K562 (cell line): ENCODE results near the gene VPS13D. TPM values are rescaled to one million over a fixed set of nuclear protein-coding genes. Genes with fewer than 3 reads are reported as not detected.

ENCODE experiments used
- ATAC-seq: fragments of 200-7000 bp; cut with Tn5 transposase; 3 replicates; pipeline ENCODE4 v1.9.1; 2020; ENCODE audit warnings: moderate library complexity
- BruUV-seq: library from RNA; stranded (reverse); fragments of 400-500 nt; replicated peaks from 2 replicates; lab custom pipeline; 2021; lab: Mats Ljungman, UMichigan
- CTCF ChIA-PET: fragments of 300-600 bp; formaldehyde crosslinking; extraction: SDS; loops from one replicate; lab custom pipeline; 2021; ENCODE audit warnings: low intra/inter-chr PET ratio; lab: Yijun Ruan, JAX
- POLR2A ChIA-PET: fragments of 300-600, 350-650 bp; sonication (Branson Sonifier 250); formaldehyde crosslinking; extraction: SDS; loops from one replicate; lab custom pipeline; 2021; ENCODE audit warnings: antibody characterized with exemption, inconsistent platforms; lab: Yijun Ruan, JAX
- DNase-seq, 4 experiments: peaks; one replicate each; pipeline versions ENCODE4 v3.0.0 to v3.0.0-alpha.2; 2011 to 2018; ENCODE audit warnings: low spot score in 3 of 4, mixed read lengths in 3 of 4; ENCODE audit errors: extremely low read depth in 1 of 4
- FAIRE-seq: peaks from 2 replicates; lab custom pipeline; 2011; peaks lifted over from hg19 to GRCh38; lab: Jason Lieb, UNC
- H2AFZ ChIP-seq: 2 replicates; pipeline ENCODE4 v1.6.0; 2011; ENCODE audit warnings: low read depth, low read length, control low read depth, inconsistent platforms
- H3K27ac ChIP-seq: fragments of 200-600 bp; 3 replicates; pipeline ENCODE4 v1.8.0; 2011; ENCODE audit warnings: low read depth, mild to moderate bottlenecking, control low read depth, inconsistent platforms, low read length, moderate library complexity, mixed read lengths; ENCODE audit errors: extremely low read depth
- H3K27me3 ChIP-seq, 2 experiments: fragments of 300-600 bp in 1 of 2; 2 replicates in 1 of 2; 3 replicates in 1 of 2; pipeline versions ENCODE4 v1.6.0 to v1.8.0; 2011; ENCODE audit warnings: inconsistent platforms in 2 of 2, low read length in 2 of 2, mild to moderate bottlenecking in 1 of 2, mixed read lengths in 1 of 2, moderate library complexity in 1 of 2; ENCODE audit not compliant: control insufficient read depth in 2 of 2, insufficient read depth in 2 of 2
- H3K36me3 ChIP-seq: fragments of 300-600 bp; 3 replicates; pipeline ENCODE4 v1.8.0; 2011; ENCODE audit warnings: mild to moderate bottlenecking, low read length, inconsistent platforms; ENCODE audit not compliant: control insufficient read depth, insufficient read depth
- H3K4me1 ChIP-seq, 2 experiments: fragments of 200-600 bp in 1 of 2; replicated peaks in 1 of 2; 2 replicates in 1 of 2; 3 replicates in 1 of 2; pipeline versions ENCODE4 v1.5.1 to v1.8.0; 2011; ENCODE audit warnings: inconsistent platforms in 2 of 2, low read length in 2 of 2, mild to moderate bottlenecking in 1 of 2, mixed read lengths in 1 of 2, moderate library complexity in 1 of 2; ENCODE audit not compliant: control insufficient read depth in 2 of 2, insufficient read depth in 2 of 2
- H3K4me2 ChIP-seq: 2 replicates; pipeline ENCODE4 v1.6.1; 2011; ENCODE audit warnings: low read length, control low read depth, inconsistent platforms, mixed read lengths; ENCODE audit not compliant: insufficient read depth
- H3K4me3 ChIP-seq: fragments of 200-600 bp; sonication (generic), shearing (Covaris generic); 2 replicates; pipeline ENCODE4 v1.5.1; 2016; ENCODE audit warnings: control low read depth, inconsistent platforms
- H3K79me2 ChIP-seq: fragments of 200-600 bp; 3 replicates; pipeline ENCODE4 v1.8.0; 2011; ENCODE audit warnings: low read length, inconsistent platforms; ENCODE audit not compliant: control insufficient read depth, insufficient read depth
- H3K9ac ChIP-seq, 2 experiments: 2 replicates each; pipeline versions ENCODE4 v1.6.0 to v1.6.1; 2011; ENCODE audit warnings: low read depth in 2 of 2, low read length in 2 of 2, control low read depth in 1 of 2, inconsistent platforms in 1 of 2, mild to moderate bottlenecking in 1 of 2, mixed read lengths in 1 of 2; ENCODE audit not compliant: insufficient read depth in 1 of 2
- H3K9me1 ChIP-seq: one replicate; pipeline ENCODE4 v1.6.0; 2011; ENCODE audit warnings: inconsistent platforms, mild to moderate bottlenecking, low read length, moderate library complexity; ENCODE audit not compliant: control insufficient read depth, insufficient read depth
- H3K9me3 ChIP-seq: replicated peaks from 2 replicates; pipeline ENCODE4 v1.5.1; 2011; ENCODE audit warnings: low read depth, low read length, inconsistent platforms; ENCODE audit not compliant: control insufficient read depth, insufficient read depth
- H4K20me1 ChIP-seq: replicated peaks from 2 replicates; pipeline ENCODE4 v1.6.1; 2011; ENCODE audit warnings: low read length, inconsistent platforms, mixed read lengths; ENCODE audit not compliant: control insufficient read depth, insufficient read depth
- ELF1 ChIP-seq: fragments of 200-800 bp; sonication (Bioruptor generic); IDR thresholded peaks from 2 replicates; pipeline ENCODE4 v1.6.1; 2016; ENCODE audit warnings: missing genetic modification characterization, missing compliant biosample characterization
- ESRRB ChIP-seq: fragments of 250-450 bp; sonication (Bioruptor Pico); IDR thresholded peaks from 2 replicates; pipeline ENCODE4 v1.5.0; 2020; ENCODE audit warnings: mild to moderate bottlenecking, moderate library complexity, borderline replicate concordance
- KAT8 ChIP-seq: fragments of 450-650 bp; IDR thresholded peaks from 2 replicates; pipeline ENCODE4 v1.6.1; 2016; ENCODE audit warnings: low read depth, mild to moderate bottlenecking
- NONO ChIP-seq, 2 experiments: fragments of 200-400 bp in 1 of 2; fragments of 450-650 bp in 1 of 2; formaldehyde crosslinking in 1 of 2; IDR thresholded peaks; 2 replicates each; pipeline ENCODE4 v1.6.1; 2017; ENCODE audit warnings: low read depth in 2 of 2, mild to moderate bottlenecking in 2 of 2, moderate library complexity in 2 of 2, low read length in 1 of 2
- PHF21A ChIP-seq: fragments of 450-650 bp; IDR thresholded peaks from 2 replicates; pipeline ENCODE4 v1.6.1; 2017; ENCODE audit warnings: low read depth, borderline replicate concordance
- RBFOX2 ChIP-seq: fragments of 200-400 bp; formaldehyde crosslinking; IDR thresholded peaks from 2 replicates; pipeline ENCODE4 v1.6.1; 2017; ENCODE audit warnings: low read depth, mild to moderate bottlenecking, low read length, moderate library complexity
- SMARCA5 ChIP-seq: fragments of 450-650 bp; IDR thresholded peaks from 2 replicates; pipeline ENCODE4 v1.6.1; 2016
- ZNF197 ChIP-seq: fragments of 200-800 bp; sonication (Bioruptor generic); IDR thresholded peaks from 2 replicates; pipeline ENCODE4 v1.6.1; 2016; ENCODE audit warnings: low read depth, missing genetic modification characterization, missing compliant biosample characterization
- ZNF551 ChIP-seq: fragments of 250-450 bp; sonication (Bioruptor Pico); IDR thresholded peaks from 2 replicates; pipeline ENCODE4 v1.5.0; 2021; ENCODE audit warnings: mild to moderate bottlenecking, moderate library complexity
- ZNF764 ChIP-seq: fragments of 250-450 bp; sonication (Bioruptor Pico); IDR thresholded peaks from 2 replicates; pipeline ENCODE4 v1.4.0; 2020; ENCODE audit warnings: low read depth, mild to moderate bottlenecking, moderate library complexity
- WGBS: fragments of 100-300 bp; shearing (Covaris generic); methylation state at CpG from one replicate; pipeline ENCODE4 v1.1.6; 2016; ENCODE audit warnings: low coverage, mixed read lengths; ENCODE audit not compliant: insufficient coverage; ENCODE audit errors: missing lambda C conversion rate; 5-methylcytosine and 5-hydroxymethylcytosine counted together
- in situ Hi-C: fragments of 300-500 bp; cut with MboI; formaldehyde crosslinking; loops from 4 replicates; pipeline ENCODE4 v1.15.0; 2018; ENCODE audit warnings: inconsistent platforms, mixed read lengths
- intact Hi-C: fragments of 100-400 bp; cut with micrococcal nuclease; formaldehyde crosslinking; loops from 2 replicates; pipeline ENCODE4 v1.14.2; 2022
- polyA plus RNA-seq, 8 experiments: library from polyadenylated mRNA; depleted of rRNA in 4 of 8; stranded (reverse) in 5 of 8; unstranded in 3 of 8; fragments of >200 nt; fragmentation: Nextera tagmentation in 2 of 8; fragmentation: Illumina TruSeq in 1 of 8; extraction: Ambion mirVana in 2 of 8; extraction: Trizol in 1 of 8; gene quantifications; 2 replicates each; pipeline versions ENCODE4 v1.2.1 to v1.2.3, GENCODE V29; 2011 to 2014; ENCODE audit warnings: inconsistent platforms in 1 of 8, missing spikeins in 1 of 8
- total RNA-seq, 7 experiments: library from RNA; depleted of rRNA in 6 of 7; stranded (reverse); fragments of >200 nt in 6 of 7; fragmentation: Illumina TruSeq in 2 of 7; extraction: Trizol in 2 of 7; gene quantifications; 2 replicates each; pipeline versions ENCODE4 v1.2.1 to v1.2.3, GENCODE V29; 2011 to 2021; ENCODE audit warnings: low replicate concordance in 1 of 7
- TF ChIP-seq, protein P1 (sequence below): fragments of 250-450 bp; sonication (Bioruptor Pico); IDR thresholded peaks from 2 replicates; pipeline ENCODE4 v1.5.0; 2020; ENCODE audit warnings: mild to moderate bottlenecking, borderline replicate concordance
- TF ChIP-seq, protein P2 (sequence below): fragments of 200-400 bp; formaldehyde crosslinking; IDR thresholded peaks from 2 replicates; pipeline ENCODE4 v1.6.1; 2017; ENCODE audit warnings: mild to moderate bottlenecking, low read depth, low read length, moderate library complexity
- TF ChIP-seq, protein P3 (sequence below): sonication (generic); formaldehyde crosslinking; IDR thresholded peaks from 2 replicates; pipeline ENCODE4 v1.8.1; 2023; ENCODE audit warnings: mild to moderate bottlenecking, missing genetic modification reagents

Gene VPS13D
- total and polyA plus RNA-seq, 9 of the 15 experiments (the other 6 are each of a cell fraction or from before 2014, with no cell fraction given) = 6.1 to 51.5 (median 38.5) TPM

DNA sequence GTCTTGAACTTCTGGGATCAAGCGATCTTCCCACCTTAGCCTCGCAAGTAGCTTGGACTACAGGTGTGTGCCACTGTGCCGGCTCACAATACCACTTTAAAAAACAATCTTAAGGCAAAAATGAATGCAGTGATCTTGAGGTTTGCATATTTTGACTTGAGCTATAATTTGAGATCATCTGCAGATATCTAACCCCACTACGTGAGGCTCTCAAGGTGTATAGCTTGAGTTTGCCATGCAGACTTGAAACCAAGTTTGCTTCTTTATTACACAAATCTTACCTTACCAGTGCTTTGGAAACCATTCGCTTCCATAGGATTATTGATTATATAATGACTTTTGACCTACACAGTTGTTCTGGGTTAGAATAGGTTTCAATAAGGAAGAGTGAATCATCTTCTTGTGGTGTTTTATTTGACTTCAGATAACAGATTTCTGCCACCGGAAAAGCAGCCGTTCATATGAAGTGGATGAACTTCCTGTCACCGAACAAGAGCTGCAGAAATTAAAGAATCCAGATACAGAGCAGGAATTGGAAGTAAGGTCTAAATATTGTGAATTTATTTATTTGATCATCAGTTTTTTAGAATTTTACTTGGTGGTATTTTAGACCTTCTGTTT, 155.1 kb downstream of the VPS13D start (continued):
- TF ChIP-seq, protein P1, sequence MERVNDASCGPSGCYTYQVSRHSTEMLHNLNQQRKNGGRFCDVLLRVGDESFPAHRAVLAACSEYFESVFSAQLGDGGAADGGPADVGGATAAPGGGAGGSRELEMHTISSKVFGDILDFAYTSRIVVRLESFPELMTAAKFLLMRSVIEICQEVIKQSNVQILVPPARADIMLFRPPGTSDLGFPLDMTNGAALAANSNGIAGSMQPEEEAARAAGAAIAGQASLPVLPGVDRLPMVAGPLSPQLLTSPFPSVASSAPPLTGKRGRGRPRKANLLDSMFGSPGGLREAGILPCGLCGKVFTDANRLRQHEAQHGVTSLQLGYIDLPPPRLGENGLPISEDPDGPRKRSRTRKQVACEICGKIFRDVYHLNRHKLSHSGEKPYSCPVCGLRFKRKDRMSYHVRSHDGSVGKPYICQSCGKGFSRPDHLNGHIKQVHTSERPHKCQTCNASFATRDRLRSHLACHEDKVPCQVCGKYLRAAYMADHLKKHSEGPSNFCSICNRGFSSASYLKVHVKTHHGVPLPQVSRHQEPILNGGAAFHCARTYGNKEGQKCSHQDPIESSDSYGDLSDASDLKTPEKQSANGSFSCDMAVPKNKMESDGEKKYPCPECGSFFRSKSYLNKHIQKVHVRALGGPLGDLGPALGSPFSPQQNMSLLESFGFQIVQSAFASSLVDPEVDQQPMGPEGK = no peak

DNA sequence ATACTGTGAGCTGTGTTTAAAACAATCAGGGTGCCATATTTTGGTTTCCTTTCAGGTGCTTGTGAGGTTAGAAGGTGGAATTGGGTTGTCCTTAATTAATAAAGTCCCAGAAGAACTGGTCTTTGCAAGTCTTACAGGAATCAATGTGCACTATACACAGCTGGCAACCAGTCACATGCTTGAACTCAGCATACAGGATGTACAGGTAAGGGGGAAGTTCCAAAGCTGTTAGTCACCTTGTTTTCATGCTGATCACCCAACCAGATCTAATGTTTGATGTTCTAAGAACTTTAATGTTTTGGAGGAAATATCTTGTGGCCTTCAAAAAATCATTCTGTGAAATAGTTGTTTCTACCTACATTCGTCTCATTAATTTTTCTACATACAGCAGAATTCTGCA, 156.3 kb downstream of the VPS13D start:
- CTCF ChIA-PET = no interaction called here
- Histone ChIP-seq H3K4me3 (no peak overlapping the region), H2AFZ (no peak overlapping the region), H3K9ac (no peak overlapping the region), H3K27ac (no peak overlapping the region), H3K9me1 (no peaks in the 10 kb centered on the region), H3K9me3 (peaks cover 13% of the 10 kb centered on the region), H3K36me3 (peaks cover 71% of the 10 kb centered on the region), H3K79me2 (no peaks in the 10 kb centered on the region), H4K20me1 (no peaks in the 10 kb centered on the region), H3K4me2 (no peak overlapping the region), H3K4me1 (no peaks in the 10 kb centered on the region), H3K27me3 (no peaks in the 10 kb centered on the region)
- intact Hi-C loops = no loop called here
- DNase-seq (no peak), ATAC-seq (no peak), FAIRE-seq (no peak)
- in situ Hi-C loops = no loop called here
- BruUV-seq = no TSS peak
- POLR2A ChIA-PET = interaction anchor here (0.6 to 1.3 kb wide), 3 partner anchors 9 to 375 kb away, joined by 3 read pairs; no protein-coding TSS in a partner anchor
- 100% methylated on average over 1 of the region's 1 CpG for WGBS
- no peak for TF ChIP-seq ZNF551 (CRISPR knock-in tag)
- TF ChIP-seq, protein P2, sequence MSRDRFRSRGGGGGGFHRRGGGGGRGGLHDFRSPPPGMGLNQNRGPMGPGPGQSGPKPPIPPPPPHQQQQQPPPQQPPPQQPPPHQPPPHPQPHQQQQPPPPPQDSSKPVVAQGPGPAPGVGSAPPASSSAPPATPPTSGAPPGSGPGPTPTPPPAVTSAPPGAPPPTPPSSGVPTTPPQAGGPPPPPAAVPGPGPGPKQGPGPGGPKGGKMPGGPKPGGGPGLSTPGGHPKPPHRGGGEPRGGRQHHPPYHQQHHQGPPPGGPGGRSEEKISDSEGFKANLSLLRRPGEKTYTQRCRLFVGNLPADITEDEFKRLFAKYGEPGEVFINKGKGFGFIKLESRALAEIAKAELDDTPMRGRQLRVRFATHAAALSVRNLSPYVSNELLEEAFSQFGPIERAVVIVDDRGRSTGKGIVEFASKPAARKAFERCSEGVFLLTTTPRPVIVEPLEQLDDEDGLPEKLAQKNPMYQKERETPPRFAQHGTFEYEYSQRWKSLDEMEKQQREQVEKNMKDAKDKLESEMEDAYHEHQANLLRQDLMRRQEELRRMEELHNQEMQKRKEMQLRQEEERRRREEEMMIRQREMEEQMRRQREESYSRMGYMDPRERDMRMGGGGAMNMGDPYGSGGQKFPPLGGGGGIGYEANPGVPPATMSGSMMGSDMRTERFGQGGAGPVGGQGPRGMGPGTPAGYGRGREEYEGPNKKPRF = no peak
- TF ChIP-seq, protein P3, sequence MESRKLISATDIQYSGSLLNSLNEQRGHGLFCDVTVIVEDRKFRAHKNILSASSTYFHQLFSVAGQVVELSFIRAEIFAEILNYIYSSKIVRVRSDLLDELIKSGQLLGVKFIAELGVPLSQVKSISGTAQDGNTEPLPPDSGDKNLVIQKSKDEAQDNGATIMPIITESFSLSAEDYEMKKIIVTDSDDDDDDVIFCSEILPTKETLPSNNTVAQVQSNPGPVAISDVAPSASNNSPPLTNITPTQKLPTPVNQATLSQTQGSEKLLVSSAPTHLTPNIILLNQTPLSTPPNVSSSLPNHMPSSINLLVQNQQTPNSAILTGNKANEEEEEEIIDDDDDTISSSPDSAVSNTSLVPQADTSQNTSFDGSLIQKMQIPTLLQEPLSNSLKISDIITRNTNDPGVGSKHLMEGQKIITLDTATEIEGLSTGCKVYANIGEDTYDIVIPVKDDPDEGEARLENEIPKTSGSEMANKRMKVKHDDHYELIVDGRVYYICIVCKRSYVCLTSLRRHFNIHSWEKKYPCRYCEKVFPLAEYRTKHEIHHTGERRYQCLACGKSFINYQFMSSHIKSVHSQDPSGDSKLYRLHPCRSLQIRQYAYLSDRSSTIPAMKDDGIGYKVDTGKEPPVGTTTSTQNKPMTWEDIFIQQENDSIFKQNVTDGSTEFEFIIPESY (CRISPR knock-in tag) = no peak
- no peak for TF ChIP-seq KAT8
- no peak for TF ChIP-seq ELF1 (tag)
- TF ChIP-seq ZNF764 (CRISPR knock-in tag) = no peak
- no peak for TF ChIP-seq PHF21A
- TF ChIP-seq RBFOX2 = no peak
- no peak for TF ChIP-seq SMARCA5
- TF ChIP-seq ESRRB (CRISPR knock-in tag) = no peak
- TF ChIP-seq NONO (IDR thresholded peaks at IDR 0.05; ENCODE audit: low read depth in 2 of 2, low read length in 1 of 2) = no peak
- no peak for TF ChIP-seq ZNF197 (CRISPR knock-in tag)
